Activated T-helper 2 cell treated with anti-CD3 and anti-CD28 coated beads, Interferon-gamma antibody, Interleukin-2, Interleukin-4, amounts not matched to agents 10 μg/mL and 5 μg/mL and 100 μg/mL, durations not matched to agents 14 hours and 24 hours and 36 hours (primary cell): ENCODE measurements around the gene CBX1. TPM values are rescaled to one million over a fixed set of nuclear protein-coding genes. Genes with fewer than 3 reads are reported as not detected.

Experiments
- DNase-seq: peaks from one replicate; pipeline ENCODE4 v3.0.0; 2021; ENCODE audit warnings: low spot score
- H3K27ac Mint-ChIP-seq: one replicate; pipeline ENCODE4 v1.8.0; 2021; ENCODE audit warnings: mixed read lengths
- H3K27me3 Mint-ChIP-seq: one replicate; pipeline ENCODE4 v1.8.0; 2021; ENCODE audit warnings: low read depth, mixed read lengths
- H3K36me3 Mint-ChIP-seq: one replicate; pipeline ENCODE4 v1.8.0; 2021; ENCODE audit warnings: low read depth, mixed read lengths
- H3K4me1 Mint-ChIP-seq: one replicate; pipeline ENCODE4 v1.8.0; 2021; ENCODE audit warnings: low read depth, mixed read lengths
- H3K4me3 Mint-ChIP-seq: one replicate; pipeline ENCODE4 v1.8.0; 2021; ENCODE audit warnings: low read depth, mild to moderate bottlenecking, moderate library complexity, mixed read lengths
- H3K9me3 Mint-ChIP-seq: one replicate; pipeline ENCODE4 v1.8.0; 2021; ENCODE audit warnings: mixed read lengths
- intact Hi-C: fragments of 100-400 bp; cut with micrococcal nuclease; formaldehyde crosslinking; loops from one replicate; pipeline ENCODE4 v1.15.1; 2023
- total RNA-seq: library from RNA; stranded (reverse); gene quantifications from 2 replicates; pipeline ENCODE4 v1.2.3, GENCODE V29; 2022

Gene CBX1
- total RNA-seq, 1 donor from 2014 or later: 64.5 TPM

GRCh38 chr17:48062273-48062672, 39.0 kb downstream of the CBX1 start:
- H3K4me3 Mint-ChIP-seq: no peak overlapping the region
- no peaks in the 10 kb centered on the region for H3K9me3 Mint-ChIP-seq
- peaks cover 2% of the 10 kb centered on the region for H3K4me1 Mint-ChIP-seq
- H3K27ac Mint-ChIP-seq: no peak overlapping the region
- intact Hi-C loops: no loop called here
- H3K27me3 Mint-ChIP-seq: no peaks in the 10 kb centered on the region
- peaks cover 78% of the 10 kb centered on the region for H3K36me3 Mint-ChIP-seq
- no peak for DNase-seq

- Mint-ChIP-seq H3K36me3 (peaks cover 83% of the 10 kb centered on the region), H3K4me3 (no peak overlapping the region), H3K27ac (no peak overlapping the region), H3K27me3 (no peaks in the 10 kb centered on the region), H3K9me3 (no peaks in the 10 kb centered on the region), H3K4me1 (peaks cover 11% of the 10 kb centered on the region)
- DNase-seq: no peak
- intact Hi-C loops: no loop called here
Observed at GRCh38 chr17:48060249-48060648, 41.0 kb downstream of the CBX1 start.

- Mint-ChIP-seq H3K36me3 (peaks cover 76% of the 10 kb centered on the region), H3K4me1 (peaks cover 16% of the 10 kb centered on the region), H3K9me3 (no peaks in the 10 kb centered on the region), H3K27me3 (no peaks in the 10 kb centered on the region), H3K27ac (no peak overlapping the region), H3K4me3 (no peak overlapping the region)
- DNase-seq: no peak
- intact Hi-C loops: no loop called here
Observed at GRCh38 chr17:48059125-48059668, 42.1 kb downstream of the CBX1 start.

GRCh38 chr17:48058393-48059124, 42.7 kb downstream of the CBX1 start:
- H3K36me3 Mint-ChIP-seq: peaks cover 76% of the 10 kb centered on the region
- no peak for DNase-seq
- intact Hi-C loops: no loop called here
- H3K4me1 Mint-ChIP-seq: peaks cover 20% of the 10 kb centered on the region
- H3K27ac Mint-ChIP-seq: peak overlapping the region; percentile 61
- no peaks in the 10 kb centered on the region for H3K9me3 Mint-ChIP-seq
- H3K4me3 Mint-ChIP-seq: no peak overlapping the region
- no peaks in the 10 kb centered on the region for H3K27me3 Mint-ChIP-seq

- Mint-ChIP-seq H3K4me1 (peaks cover 29% of the 10 kb centered on the region), H3K4me3 (no peak overlapping the region), H3K9me3 (no peaks in the 10 kb centered on the region), H3K27ac (no peak overlapping the region), H3K36me3 (peaks cover 81% of the 10 kb centered on the region), H3K27me3 (no peaks in the 10 kb centered on the region)
- DNase-seq: no peak
- intact Hi-C loops: no loop called here
Observed at GRCh38 chr17:48057626-48058025, 43.7 kb downstream of the CBX1 start.

GRCh38 chr17:48056879-48057278, 44.4 kb downstream of the CBX1 start:
- Mint-ChIP-seq H3K9me3 (no peaks in the 10 kb centered on the region), H3K27ac (peak overlapping the region; percentile 81), H3K27me3 (no peaks in the 10 kb centered on the region), H3K4me3 (no peak overlapping the region), H3K36me3 (peaks cover 80% of the 10 kb centered on the region), H3K4me1 (peaks cover 35% of the 10 kb centered on the region)
- no peak for DNase-seq
- intact Hi-C loops: no loop called here

GRCh38 chr17:48056246-48056745, 45.0 kb downstream of the CBX1 start:
- Mint-ChIP-seq H3K4me3 (peak overlapping the region; percentile 14), H3K27me3 (no peaks in the 10 kb centered on the region), H3K9me3 (no peaks in the 10 kb centered on the region), H3K27ac (peak overlapping the region; percentile 81), H3K36me3 (peaks cover 80% of the 10 kb centered on the region), H3K4me1 (peaks cover 38% of the 10 kb centered on the region)
- intact Hi-C loops: no loop called here
- no peak for DNase-seq

- H3K4me1 Mint-ChIP-seq: peaks cover 41% of the 10 kb centered on the region
- H3K36me3 Mint-ChIP-seq: peaks cover 82% of the 10 kb centered on the region
- no peaks in the 10 kb centered on the region for H3K27me3 Mint-ChIP-seq
- H3K27ac Mint-ChIP-seq: peak overlapping the region; percentile 81
- intact Hi-C loops: no loop called here
- H3K9me3 Mint-ChIP-seq: no peaks in the 10 kb centered on the region
- H3K4me3 Mint-ChIP-seq: peak overlapping the region; percentile 51
- DNase-seq: no peak
Observed at GRCh38 chr17:48055531-48056245, 45.6 kb downstream of the CBX1 start.

GRCh38 chr17:48054238-48055185, 46.8 kb downstream of the CBX1 start:
- intact Hi-C loops: no loop called here
- DNase-seq: no peak
- peaks cover 52% of the 10 kb centered on the region for H3K4me1 Mint-ChIP-seq
- peaks cover 82% of the 10 kb centered on the region for H3K36me3 Mint-ChIP-seq
- H3K27me3 Mint-ChIP-seq: no peaks in the 10 kb centered on the region
- no peaks in the 10 kb centered on the region for H3K9me3 Mint-ChIP-seq
- peak overlapping the region; percentile 81 for H3K27ac Mint-ChIP-seq
- H3K4me3 Mint-ChIP-seq: no peak overlapping the region

- H3K27me3 Mint-ChIP-seq: no peaks in the 10 kb centered on the region
Observed at GRCh38 chr17:48053758-48054237, 47.5 kb downstream of the CBX1 start.

GRCh38 chr17:48052956-48053757, 48.1 kb downstream of the CBX1 start:
- intact Hi-C loops: no loop called here
- no peaks in the 10 kb centered on the region for H3K9me3 Mint-ChIP-seq

More at GRCh38 chr17:48053758-48054237, 47.5 kb downstream of the CBX1 start:
- no peak for DNase-seq
- Mint-ChIP-seq H3K4me1 (peaks cover 52% of the 10 kb centered on the region), H3K36me3 (peaks cover 77% of the 10 kb centered on the region), H3K4me3 (no peak overlapping the region), H3K27ac (peak overlapping the region; percentile 33), H3K9me3 (no peaks in the 10 kb centered on the region)
- intact Hi-C loops: no loop called here

More at GRCh38 chr17:48052956-48053757, 48.1 kb downstream of the CBX1 start:
- H3K27me3 Mint-ChIP-seq: no peaks in the 10 kb centered on the region
- no peak overlapping the region for H3K4me3 Mint-ChIP-seq
- peaks cover 52% of the 10 kb centered on the region for H3K4me1 Mint-ChIP-seq
- H3K27ac Mint-ChIP-seq: peak overlapping the region; percentile 33
- peaks cover 73% of the 10 kb centered on the region for H3K36me3 Mint-ChIP-seq
- DNase-seq: no peak
